HepG2 (cell line): ENCODE results near the gene TRMU. TPM values are rescaled to one million over a fixed set of nuclear protein-coding genes. Genes with fewer than 3 reads are reported as not detected.

Source experiments
- FOXK1 ChIP-seq: sonication (generic); formaldehyde crosslinking; IDR thresholded peaks from 2 replicates; pipeline ENCODE4 v1.4.0; 2020; ENCODE audit warnings: low read depth, missing genetic modification reagents, borderline replicate concordance
- MTA3 ChIP-seq: sonication (generic); formaldehyde crosslinking; IDR thresholded peaks from 2 replicates; pipeline ENCODE4 v1.4.0; 2020; ENCODE audit warnings: missing genetic modification reagents
- NFIB ChIP-seq: sonication (generic); formaldehyde crosslinking; IDR thresholded peaks from 2 replicates; pipeline ENCODE4 v1.9.0; 2021; ENCODE audit warnings: missing genetic modification reagents, mild to moderate bottlenecking, borderline replicate concordance
- PHF8 ChIP-seq: sonication (generic); formaldehyde crosslinking; IDR thresholded peaks from 2 replicates; pipeline ENCODE4 v1.5.0; 2020; ENCODE audit warnings: missing genetic modification reagents
- REPIN1 ChIP-seq: sonication (generic); formaldehyde crosslinking; IDR thresholded peaks from 2 replicates; pipeline ENCODE4 v1.8.0; 2022; ENCODE audit warnings: missing genetic modification reagents, low read depth, mild to moderate bottlenecking, borderline replicate concordance
- SAP130 ChIP-seq: IDR thresholded peaks from 2 replicates; pipeline ENCODE4 v1.6.1; 2016; ENCODE audit warnings: low read depth
- SMAD3 ChIP-seq: sonication (generic); formaldehyde crosslinking; IDR thresholded peaks from 2 replicates; pipeline ENCODE4 v1.4.0; 2020; ENCODE audit warnings: missing genetic modification reagents
- polyA plus RNA-seq, 8 experiments: library from polyadenylated mRNA; depleted of rRNA in 3 of 8; stranded (reverse) in 7 of 8; unstranded in 1 of 8; fragments of >200 nt; fragmentation: Illumina TruSeq in 4 of 8; extraction: Trizol in 4 of 8; gene quantifications; 2 replicates each; pipeline versions ENCODE4 v1.2.1 to v1.2.3, GENCODE V29; 2011 to 2016; ENCODE audit warnings: low read depth in 4 of 8, missing spikeins in 1 of 8, mixed read lengths in 1 of 8; ENCODE audit not compliant: insufficient read depth in 1 of 8
- total RNA-seq, 5 experiments: library from RNA; depleted of rRNA; stranded (reverse); fragments of >200 nt; fragmentation: Illumina TruSeq; extraction: Trizol; gene quantifications; 2 replicates each; pipeline ENCODE4 v1.2.3, GENCODE V29; 2016; ENCODE audit warnings: low read depth in 1 of 5
- TF ChIP-seq, protein P1 (sequence below): sonication (generic); formaldehyde crosslinking; IDR thresholded peaks from 2 replicates; pipeline ENCODE4 v1.5.0; 2020; ENCODE audit warnings: mild to moderate bottlenecking, missing genetic modification reagents, borderline replicate concordance
- TF ChIP-seq, protein P2 (sequence below): sonication (generic); formaldehyde crosslinking; IDR thresholded peaks from 2 replicates; pipeline ENCODE4 v1.5.1; 2020; ENCODE audit warnings: mild to moderate bottlenecking, moderate library complexity, missing genetic modification reagents
- TF ChIP-seq, protein P3 (sequence below): sonication (generic); formaldehyde crosslinking; IDR thresholded peaks from 2 replicates; pipeline ENCODE4 v1.4.0; 2020; ENCODE audit warnings: missing genetic modification reagents, low read depth, mild to moderate bottlenecking, borderline replicate concordance
- TF ChIP-seq, protein P4 (sequence below): sonication (generic); formaldehyde crosslinking; IDR thresholded peaks from 2 replicates; pipeline ENCODE4 v1.5.0; 2020; ENCODE audit warnings: mild to moderate bottlenecking, missing genetic modification reagents, borderline replicate concordance
- TF ChIP-seq, protein P5 (sequence below): IDR thresholded peaks from 2 replicates; pipeline ENCODE4 v1.6.1; 2018; ENCODE audit warnings: missing genetic modification reagents, mild to moderate bottlenecking, missing compliant biosample characterization

The TRMU gene
- total and polyA plus RNA-seq, 2 of the 13 experiments (the other 11 are each of a cell fraction or from before 2014, with no cell fraction given) = 31.0 to 50.2 TPM

DNA sequence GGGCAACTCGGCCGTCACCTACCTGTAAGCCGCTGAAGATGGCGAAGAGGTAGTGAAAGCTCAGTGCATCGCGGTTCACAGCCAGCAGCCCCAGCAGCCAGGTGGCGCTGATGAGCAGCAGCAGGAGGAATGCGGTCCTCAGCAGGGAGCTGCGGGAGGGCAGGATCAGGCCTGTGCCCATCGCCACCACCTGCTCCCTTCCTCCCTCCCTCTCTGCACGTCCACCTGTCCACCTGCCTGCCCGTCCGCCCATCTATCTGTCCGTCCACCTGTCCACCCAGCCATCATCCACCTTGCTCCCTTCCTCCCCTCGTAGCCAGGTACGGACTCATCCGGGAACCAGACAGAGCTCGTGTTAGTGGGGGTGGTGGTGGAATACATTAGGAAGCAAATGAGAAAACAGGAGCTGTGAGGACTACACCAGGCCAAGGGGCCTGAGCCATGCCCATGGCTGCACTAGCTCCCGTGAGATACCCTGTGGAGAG is 32.2 kb downstream of the TRMU start (continued):
- TF ChIP-seq, protein P1, sequence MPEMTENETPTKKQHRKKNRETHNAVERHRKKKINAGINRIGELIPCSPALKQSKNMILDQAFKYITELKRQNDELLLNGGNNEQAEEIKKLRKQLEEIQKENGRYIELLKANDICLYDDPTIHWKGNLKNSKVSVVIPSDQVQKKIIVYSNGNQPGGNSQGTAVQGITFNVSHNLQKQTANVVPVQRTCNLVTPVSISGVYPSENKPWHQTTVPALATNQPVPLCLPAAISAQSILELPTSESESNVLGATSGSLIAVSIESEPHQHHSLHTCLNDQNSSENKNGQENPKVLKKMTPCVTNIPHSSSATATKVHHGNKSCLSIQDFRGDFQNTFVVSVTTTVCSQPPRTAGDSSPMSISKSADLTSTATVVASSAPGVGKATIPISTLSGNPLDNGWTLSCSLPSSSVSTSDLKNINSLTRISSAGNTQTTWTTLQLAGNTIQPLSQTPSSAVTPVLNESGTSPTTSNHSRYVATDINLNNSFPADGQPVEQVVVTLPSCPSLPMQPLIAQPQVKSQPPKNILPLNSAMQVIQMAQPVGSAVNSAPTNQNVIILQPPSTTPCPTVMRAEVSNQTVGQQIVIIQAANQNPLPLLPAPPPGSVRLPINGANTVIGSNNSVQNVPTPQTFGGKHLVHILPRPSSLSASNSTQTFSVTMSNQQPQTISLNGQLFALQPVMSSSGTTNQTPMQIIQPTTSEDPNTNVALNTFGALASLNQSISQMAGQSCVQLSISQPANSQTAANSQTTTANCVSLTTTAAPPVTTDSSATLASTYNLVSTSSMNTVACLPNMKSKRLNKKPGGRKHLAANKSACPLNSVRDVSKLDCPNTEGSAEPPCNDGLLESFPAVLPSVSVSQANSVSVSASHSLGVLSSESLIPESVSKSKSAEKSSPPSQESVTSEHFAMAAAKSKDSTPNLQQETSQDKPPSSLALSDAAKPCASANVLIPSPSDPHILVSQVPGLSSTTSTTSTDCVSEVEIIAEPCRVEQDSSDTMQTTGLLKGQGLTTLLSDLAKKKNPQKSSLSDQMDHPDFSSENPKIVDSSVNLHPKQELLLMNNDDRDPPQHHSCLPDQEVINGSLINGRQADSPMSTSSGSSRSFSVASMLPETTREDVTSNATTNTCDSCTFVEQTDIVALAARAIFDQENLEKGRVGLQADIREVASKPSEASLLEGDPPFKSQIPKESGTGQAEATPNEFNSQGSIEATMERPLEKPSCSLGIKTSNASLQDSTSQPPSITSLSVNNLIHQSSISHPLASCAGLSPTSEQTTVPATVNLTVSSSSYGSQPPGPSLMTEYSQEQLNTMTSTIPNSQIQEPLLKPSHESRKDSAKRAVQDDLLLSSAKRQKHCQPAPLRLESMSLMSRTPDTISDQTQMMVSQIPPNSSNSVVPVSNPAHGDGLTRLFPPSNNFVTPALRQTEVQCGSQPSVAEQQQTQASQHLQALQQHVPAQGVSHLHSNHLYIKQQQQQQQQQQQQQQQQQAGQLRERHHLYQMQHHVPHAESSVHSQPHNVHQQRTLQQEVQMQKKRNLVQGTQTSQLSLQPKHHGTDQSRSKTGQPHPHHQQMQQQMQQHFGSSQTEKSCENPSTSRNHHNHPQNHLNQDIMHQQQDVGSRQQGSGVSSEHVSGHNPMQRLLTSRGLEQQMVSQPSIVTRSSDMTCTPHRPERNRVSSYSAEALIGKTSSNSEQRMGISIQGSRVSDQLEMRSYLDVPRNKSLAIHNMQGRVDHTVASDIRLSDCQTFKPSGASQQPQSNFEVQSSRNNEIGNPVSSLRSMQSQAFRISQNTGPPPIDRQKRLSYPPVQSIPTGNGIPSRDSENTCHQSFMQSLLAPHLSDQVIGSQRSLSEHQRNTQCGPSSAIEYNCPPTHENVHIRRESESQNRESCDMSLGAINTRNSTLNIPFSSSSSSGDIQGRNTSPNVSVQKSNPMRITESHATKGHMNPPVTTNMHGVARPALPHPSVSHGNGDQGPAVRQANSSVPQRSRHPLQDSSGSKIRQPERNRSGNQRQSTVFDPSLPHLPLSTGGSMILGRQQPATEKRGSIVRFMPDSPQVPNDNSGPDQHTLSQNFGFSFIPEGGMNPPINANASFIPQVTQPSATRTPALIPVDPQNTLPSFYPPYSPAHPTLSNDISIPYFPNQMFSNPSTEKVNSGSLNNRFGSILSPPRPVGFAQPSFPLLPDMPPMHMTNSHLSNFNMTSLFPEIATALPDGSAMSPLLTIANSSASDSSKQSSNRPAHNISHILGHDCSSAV (CRISPR knock-in tag) = no peak
- 0 out of 2 replicates have a peak, but pooled peaks have one; percentile 43 for TF ChIP-seq SMAD3 (CRISPR knock-in tag)
- peak; percentile 43; the same call in 1 of the 2 replicates for TF ChIP-seq SAP130
- no peak for TF ChIP-seq NFIB
- TF ChIP-seq MTA3 (CRISPR knock-in tag) = no peak
- TF ChIP-seq, protein P2, sequence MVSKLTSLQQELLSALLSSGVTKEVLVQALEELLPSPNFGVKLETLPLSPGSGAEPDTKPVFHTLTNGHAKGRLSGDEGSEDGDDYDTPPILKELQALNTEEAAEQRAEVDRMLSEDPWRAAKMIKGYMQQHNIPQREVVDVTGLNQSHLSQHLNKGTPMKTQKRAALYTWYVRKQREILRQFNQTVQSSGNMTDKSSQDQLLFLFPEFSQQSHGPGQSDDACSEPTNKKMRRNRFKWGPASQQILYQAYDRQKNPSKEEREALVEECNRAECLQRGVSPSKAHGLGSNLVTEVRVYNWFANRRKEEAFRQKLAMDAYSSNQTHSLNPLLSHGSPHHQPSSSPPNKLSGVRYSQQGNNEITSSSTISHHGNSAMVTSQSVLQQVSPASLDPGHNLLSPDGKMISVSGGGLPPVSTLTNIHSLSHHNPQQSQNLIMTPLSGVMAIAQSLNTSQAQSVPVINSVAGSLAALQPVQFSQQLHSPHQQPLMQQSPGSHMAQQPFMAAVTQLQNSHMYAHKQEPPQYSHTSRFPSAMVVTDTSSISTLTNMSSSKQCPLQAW = no peak
- TF ChIP-seq, protein P3, sequence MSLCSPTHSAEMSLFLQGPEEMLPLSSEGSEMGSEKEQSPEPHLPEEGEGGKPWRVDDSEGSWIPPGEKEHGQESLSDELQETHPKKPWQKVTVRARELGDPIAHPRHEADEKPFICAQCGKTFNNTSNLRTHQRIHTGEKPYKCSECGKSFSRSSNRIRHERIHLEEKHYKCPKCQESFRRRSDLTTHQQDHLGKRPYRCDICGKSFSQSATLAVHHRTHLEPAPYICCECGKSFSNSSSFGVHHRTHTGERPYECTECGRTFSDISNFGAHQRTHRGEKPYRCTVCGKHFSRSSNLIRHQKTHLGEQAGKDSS (CRISPR knock-in tag) = peak; percentile 76; the same call in 1 of the 2 replicates
- 0 out of 2 replicates have a peak, but pooled peaks have one; percentile 51 for TF ChIP-seq REPIN1 (CRISPR knock-in tag)
- TF ChIP-seq FOXK1 = no peak
- no peak for TF ChIP-seq PHF8 (CRISPR knock-in tag)
- TF ChIP-seq, protein P4, sequence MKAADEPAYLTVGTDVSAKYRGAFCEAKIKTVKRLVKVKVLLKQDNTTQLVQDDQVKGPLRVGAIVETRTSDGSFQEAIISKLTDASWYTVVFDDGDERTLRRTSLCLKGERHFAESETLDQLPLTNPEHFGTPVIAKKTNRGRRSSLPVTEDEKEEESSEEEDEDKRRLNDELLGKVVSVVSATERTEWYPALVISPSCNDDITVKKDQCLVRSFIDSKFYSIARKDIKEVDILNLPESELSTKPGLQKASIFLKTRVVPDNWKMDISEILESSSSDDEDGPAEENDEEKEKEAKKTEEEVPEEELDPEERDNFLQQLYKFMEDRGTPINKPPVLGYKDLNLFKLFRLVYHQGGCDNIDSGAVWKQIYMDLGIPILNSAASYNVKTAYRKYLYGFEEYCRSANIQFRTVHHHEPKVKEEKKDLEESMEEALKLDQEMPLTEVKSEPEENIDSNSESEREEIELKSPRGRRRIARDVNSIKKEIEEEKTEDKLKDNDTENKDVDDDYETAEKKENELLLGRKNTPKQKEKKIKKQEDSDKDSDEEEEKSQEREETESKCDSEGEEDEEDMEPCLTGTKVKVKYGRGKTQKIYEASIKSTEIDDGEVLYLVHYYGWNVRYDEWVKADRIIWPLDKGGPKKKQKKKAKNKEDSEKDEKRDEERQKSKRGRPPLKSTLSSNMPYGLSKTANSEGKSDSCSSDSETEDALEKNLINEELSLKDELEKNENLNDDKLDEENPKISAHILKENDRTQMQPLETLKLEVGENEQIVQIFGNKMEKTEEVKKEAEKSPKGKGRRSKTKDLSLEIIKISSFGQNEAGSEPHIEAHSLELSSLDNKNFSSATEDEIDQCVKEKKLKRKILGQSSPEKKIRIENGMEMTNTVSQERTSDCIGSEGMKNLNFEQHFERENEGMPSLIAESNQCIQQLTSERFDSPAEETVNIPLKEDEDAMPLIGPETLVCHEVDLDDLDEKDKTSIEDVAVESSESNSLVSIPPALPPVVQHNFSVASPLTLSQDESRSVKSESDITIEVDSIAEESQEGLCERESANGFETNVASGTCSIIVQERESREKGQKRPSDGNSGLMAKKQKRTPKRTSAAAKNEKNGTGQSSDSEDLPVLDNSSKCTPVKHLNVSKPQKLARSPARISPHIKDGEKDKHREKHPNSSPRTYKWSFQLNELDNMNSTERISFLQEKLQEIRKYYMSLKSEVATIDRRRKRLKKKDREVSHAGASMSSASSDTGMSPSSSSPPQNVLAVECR (CRISPR knock-in tag) = no peak; the same call in 1 of the 2 replicates
- TF ChIP-seq, protein P5, sequence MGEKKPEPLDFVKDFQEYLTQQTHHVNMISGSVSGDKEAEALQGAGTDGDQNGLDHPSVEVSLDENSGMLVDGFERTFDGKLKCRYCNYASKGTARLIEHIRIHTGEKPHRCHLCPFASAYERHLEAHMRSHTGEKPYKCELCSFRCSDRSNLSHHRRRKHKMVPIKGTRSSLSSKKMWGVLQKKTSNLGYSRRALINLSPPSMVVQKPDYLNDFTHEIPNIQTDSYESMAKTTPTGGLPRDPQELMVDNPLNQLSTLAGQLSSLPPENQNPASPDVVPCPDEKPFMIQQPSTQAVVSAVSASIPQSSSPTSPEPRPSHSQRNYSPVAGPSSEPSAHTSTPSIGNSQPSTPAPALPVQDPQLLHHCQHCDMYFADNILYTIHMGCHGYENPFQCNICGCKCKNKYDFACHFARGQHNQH (CRISPR knock-in tag) = no peak
